B cell (primary cell): ENCODE measurements around the gene TRERF1. TPM values are rescaled to one million over a fixed set of nuclear protein-coding genes. Genes with fewer than 3 reads are reported as not detected.

Experiments used
- ATAC-seq: fragments of 200-7000 bp; cut with Tn5 transposase; one replicate; pipeline ENCODE4 v1.10.0; 2021; ENCODE audit warnings: low read depth, mild to moderate bottlenecking, moderate number of reproducible peaks, moderate library complexity
- CTCF ChIA-PET: fragments of 350-600 bp; sonication (Branson Sonifier 250); formaldehyde crosslinking; loops from one replicate; lab custom pipeline; 2021; ENCODE audit warnings: antibody characterized with exemption, inconsistent platforms; lab: Charles Lee
- POLR2A ChIA-PET: fragments of 350-600 bp; sonication (Branson Sonifier 250); formaldehyde crosslinking; loops from one replicate; lab custom pipeline; 2021; ENCODE audit warnings: antibody characterized with exemption; lab: Charles Lee
- DNase-seq: peaks from one replicate; pipeline ENCODE4 v3.0.0; 2013
- H2AFZ ChIP-seq: 2 replicates; pipeline ENCODE4 v1.6.1; 2012; ENCODE audit warnings: mild to moderate bottlenecking, low read depth, low read length; ENCODE audit not compliant: insufficient read depth, poor library complexity, severe bottlenecking
- H3K27ac ChIP-seq, 2 donors: 1 replicate in 1 of 2; 2 replicates in 1 of 2; pipeline ENCODE4 v1.5.1; 2012 to 2013; ENCODE audit warnings: low read length in 2 of 2, mild to moderate bottlenecking in 2 of 2, moderate library complexity in 1 of 2
- H3K27me3 ChIP-seq, 4 experiments: fragments of 200-600 bp in 1 of 4; sonication (generic) in 1 of 4; replicated peaks in 1 of 4; 1 replicate in 2 of 4; 2 replicates in 2 of 4; pipeline versions ENCODE4 v1.6.1 to v1.7.0; 2013 to 2016; ENCODE audit warnings: low read length in 3 of 4, mild to moderate bottlenecking in 2 of 4, mixed read lengths in 1 of 4, moderate library complexity in 1 of 4; ENCODE audit not compliant: insufficient read depth in 4 of 4, control insufficient read depth in 3 of 4; ENCODE audit errors: control extremely low read depth in 1 of 4
- H3K36me3 ChIP-seq, 2 experiments: replicated peaks in 1 of 2; 1 replicate in 1 of 2; 2 replicates in 1 of 2; pipeline versions ENCODE4 v1.6.1 to v1.7.1; 2013; ENCODE audit warnings: low read length in 1 of 2; ENCODE audit not compliant: insufficient read depth in 2 of 2, control insufficient read depth in 1 of 2; ENCODE audit errors: control extremely low read depth in 1 of 2, extremely low read depth in 1 of 2
- H3K4me1 ChIP-seq, 2 donors: fragments of 200-600 bp in 1 of 2; sonication (generic) in 1 of 2; 1 replicate in 1 of 2; 2 replicates in 1 of 2; pipeline versions ENCODE4 v1.5.1 to v1.6.1; 2013 to 2017; ENCODE audit warnings: low read length in 2 of 2; ENCODE audit not compliant: control insufficient read depth in 2 of 2, insufficient read depth in 2 of 2
- H3K4me2 ChIP-seq: replicated peaks from 2 replicates; pipeline ENCODE3; 2012; ENCODE audit warnings: mild to moderate bottlenecking, low read depth, low read length; ENCODE audit not compliant: poor library complexity, severe bottlenecking
- H3K4me3 ChIP-seq, 5 experiments: fragments of 200-600 bp in 1 of 5; sonication (generic) in 1 of 5; 1 replicate in 3 of 5; 2 replicates in 2 of 5; pipeline versions ENCODE4 v1.5.1 to v1.7.0; 2011 to 2016; ENCODE audit warnings: low read length in 4 of 5, mild to moderate bottlenecking in 4 of 5, low read depth in 2 of 5, control low read depth in 1 of 5, moderate library complexity in 1 of 5; ENCODE audit not compliant: insufficient read depth in 1 of 5; ENCODE audit errors: control extremely low read depth in 1 of 5, extremely low read depth in 1 of 5
- H3K79me2 ChIP-seq: fragments of 200-600 bp; sonication (generic); one replicate; pipeline ENCODE4 v1.6.0; 2016; ENCODE audit warnings: low read length; ENCODE audit not compliant: control insufficient read depth, insufficient read depth
- H3K9ac ChIP-seq: fragments of 200-600 bp; sonication (generic); 2 replicates; pipeline ENCODE4 v1.6.1; 2017; ENCODE audit warnings: mild to moderate bottlenecking, low read length, moderate library complexity
- H3K9me3 ChIP-seq, 3 donors: one replicate each; pipeline versions ENCODE4 v1.6.1 to v1.7.1; 2013; ENCODE audit warnings: low read length in 2 of 3; ENCODE audit not compliant: control insufficient read depth in 2 of 3, insufficient read depth in 1 of 3; ENCODE audit errors: control extremely low read depth in 1 of 3
- H4K20me1 ChIP-seq: 2 replicates; pipeline ENCODE4 v1.6.0; 2012; ENCODE audit warnings: mild to moderate bottlenecking, low read length; ENCODE audit not compliant: insufficient read depth, control insufficient read depth, poor library complexity, severe bottlenecking
- H3K27ac Mint-ChIP-seq: one replicate; pipeline ENCODE4 v1.8.0; 2021; ENCODE audit warnings: mixed read lengths
- H3K27me3 Mint-ChIP-seq: one replicate; pipeline ENCODE4 v1.8.0; 2021; ENCODE audit warnings: mixed read lengths
- H3K4me1 Mint-ChIP-seq: one replicate; pipeline ENCODE4 v1.8.0; 2021; ENCODE audit warnings: mixed read lengths
- H3K4me3 Mint-ChIP-seq: one replicate; pipeline ENCODE4 v1.8.0; 2021; ENCODE audit warnings: mixed read lengths
- H3K9me3 Mint-ChIP-seq: one replicate; pipeline ENCODE4 v1.8.0; 2022; ENCODE audit warnings: mixed read lengths; ENCODE audit not compliant: insufficient read depth
- EZH2 ChIP-seq: IDR thresholded peaks from 2 replicates; pipeline ENCODE4 v1.6.1; 2012; ENCODE audit warnings: borderline replicate concordance, low read depth, mild to moderate bottlenecking, moderate library complexity, low read length; ENCODE audit not compliant: insufficient read depth, poor library complexity, severe bottlenecking
- WGBS: methylation state at CpG from one replicate; pipeline ENCODE4 v1.1.5; 2013; ENCODE audit warnings: missing lambda C conversion rate; ENCODE audit not compliant: insufficient coverage; 5-methylcytosine and 5-hydroxymethylcytosine counted together
- intact Hi-C: fragments of 100-400 bp; cut with micrococcal nuclease; formaldehyde crosslinking; loops from one replicate; pipeline ENCODE4 v1.10.0; 2022
- polyA plus RNA-seq: library from polyadenylated mRNA; depleted of rRNA; stranded (reverse); fragments of >200 nt; gene quantifications from 2 replicates; pipeline ENCODE4 v1.2.3, GENCODE V29; 2012
- total RNA-seq, 2 donors: library from RNA; stranded (reverse); fragments of 120-200 nt in 1 of 2; gene quantifications; 1 replicate in 1 of 2; 2 replicates in 1 of 2; pipeline versions ENCODE4 v1.2.3 to v1.2.4, GENCODE V29; 2013 to 2022
- TF ChIP-seq, protein P1 (sequence below): fragments of 200-600 bp; IDR thresholded peaks from one replicate; pipeline ENCODE4 v1.8.0; 2022; ENCODE audit warnings: antibody characterized with exemption, mild to moderate bottlenecking

The TRERF1 gene
- total and polyA plus RNA-seq, 2 donors (not counting 1 experiment from before 2014, with no cell fraction given), result 3.5 to 6.7 TPM

DNA sequence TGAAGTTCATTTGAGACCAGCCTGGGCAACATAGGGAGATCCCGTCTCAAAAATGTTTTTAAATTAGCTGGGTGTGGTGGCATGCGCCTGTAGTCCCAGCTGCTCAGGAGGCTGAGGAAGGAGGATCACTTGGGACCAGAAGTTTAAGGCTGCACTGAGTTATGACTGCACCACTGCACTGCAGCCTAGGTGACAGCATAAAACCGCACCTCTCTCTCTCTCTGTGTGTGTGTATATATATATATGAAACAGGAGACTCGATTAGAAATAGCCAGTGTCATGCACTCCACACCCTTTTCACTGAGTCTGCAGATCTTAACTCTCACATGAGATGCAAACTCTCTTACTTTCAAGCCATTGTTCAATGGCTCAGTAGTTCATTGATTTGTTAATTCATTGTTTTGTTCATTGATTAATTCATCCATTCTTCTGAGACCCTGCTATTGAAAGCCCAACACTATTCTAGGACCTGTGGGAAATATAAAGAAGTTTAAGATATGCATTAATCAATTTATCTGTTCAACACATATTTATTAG, 181.7 kb downstream of the TRERF1 start:
- Histone ChIP-seq H3K36me3 (no peaks in the 10 kb centered on the region), H3K27me3 (no peaks in the 10 kb centered on the region), H4K20me1 (no peaks in the 10 kb centered on the region), H3K4me1 (peaks cover 7 to 13% of the 10 kb centered on the region in 2 donors), H3K79me2 (no peaks in the 10 kb centered on the region), H3K9me3 (no peaks in the 10 kb centered on the region), H2AFZ (no peak overlapping the region), H3K27ac (no peak overlapping the region), H3K4me2 (peak overlapping the region; percentile 50), H3K4me3 (no peak overlapping the region), H3K9ac (no peak overlapping the region)
- ChIA-PET CTCF (interaction anchor here (1.1 to 1.5 kb wide), 2 partner anchors 278 to 678 kb away, joined by 3 read pairs; no protein-coding TSS in a partner anchor), POLR2A (no interaction called here)
- no peaks in the 10 kb centered on the region for H3K9me3 Mint-ChIP-seq
- TF ChIP-seq EZH2, result no peak
- TF ChIP-seq, protein P1, sequence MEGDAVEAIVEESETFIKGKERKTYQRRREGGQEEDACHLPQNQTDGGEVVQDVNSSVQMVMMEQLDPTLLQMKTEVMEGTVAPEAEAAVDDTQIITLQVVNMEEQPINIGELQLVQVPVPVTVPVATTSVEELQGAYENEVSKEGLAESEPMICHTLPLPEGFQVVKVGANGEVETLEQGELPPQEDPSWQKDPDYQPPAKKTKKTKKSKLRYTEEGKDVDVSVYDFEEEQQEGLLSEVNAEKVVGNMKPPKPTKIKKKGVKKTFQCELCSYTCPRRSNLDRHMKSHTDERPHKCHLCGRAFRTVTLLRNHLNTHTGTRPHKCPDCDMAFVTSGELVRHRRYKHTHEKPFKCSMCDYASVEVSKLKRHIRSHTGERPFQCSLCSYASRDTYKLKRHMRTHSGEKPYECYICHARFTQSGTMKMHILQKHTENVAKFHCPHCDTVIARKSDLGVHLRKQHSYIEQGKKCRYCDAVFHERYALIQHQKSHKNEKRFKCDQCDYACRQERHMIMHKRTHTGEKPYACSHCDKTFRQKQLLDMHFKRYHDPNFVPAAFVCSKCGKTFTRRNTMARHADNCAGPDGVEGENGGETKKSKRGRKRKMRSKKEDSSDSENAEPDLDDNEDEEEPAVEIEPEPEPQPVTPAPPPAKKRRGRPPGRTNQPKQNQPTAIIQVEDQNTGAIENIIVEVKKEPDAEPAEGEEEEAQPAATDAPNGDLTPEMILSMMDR, result no peak
- WGBS, result no CpG with 5 or more reads among the region's 4 CpGs
- H3K4me1 Mint-ChIP-seq, result peaks cover 17% of the 10 kb centered on the region
- intact Hi-C loops, result no loop called here
- H3K27me3 Mint-ChIP-seq, result no peaks in the 10 kb centered on the region
- no peak for DNase-seq
- no peak for ATAC-seq
- no peak overlapping the region for H3K4me3 Mint-ChIP-seq
- no peak overlapping the region for H3K27ac Mint-ChIP-seq

DNA sequence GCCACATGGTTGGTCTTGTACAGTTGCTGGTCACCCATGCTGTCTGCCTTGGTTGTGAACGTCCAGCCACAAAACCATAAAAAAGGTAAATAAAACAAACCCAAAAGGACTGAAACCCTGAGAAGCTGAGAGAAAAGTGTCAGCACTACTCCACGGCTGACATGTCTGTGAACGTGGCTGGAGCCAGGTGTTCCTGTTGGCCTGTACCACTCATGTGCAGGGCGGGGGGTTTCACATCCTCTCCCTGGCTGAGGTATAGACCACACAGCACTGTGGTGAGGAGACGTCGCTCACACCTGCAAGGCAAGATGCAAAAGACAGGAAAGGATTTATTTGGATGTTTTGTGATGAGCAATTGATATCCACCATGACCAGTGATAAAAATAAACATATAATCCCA, 182.2 kb downstream of the TRERF1 start:
- Mint-ChIP-seq H3K27ac (peak overlapping the region; percentile 71), H3K4me3 (no peak overlapping the region), H3K4me1 (peaks cover 17% of the 10 kb centered on the region), H3K27me3 (no peaks in the 10 kb centered on the region), H3K9me3 (no peaks in the 10 kb centered on the region)
- Histone ChIP-seq H4K20me1 (no peaks in the 10 kb centered on the region), H3K36me3 (no peaks in the 10 kb centered on the region), H2AFZ (peak overlapping the region; percentile 57), H3K79me2 (no peaks in the 10 kb centered on the region), H3K9me3 (no peaks in the 10 kb centered on the region), H3K27ac (no peak overlapping the region), H3K4me2 (peak overlapping the region; percentile 50), H3K9ac (no peak overlapping the region), H3K4me1 (peaks cover 7 to 13% of the 10 kb centered on the region in 2 donors), H3K4me3 (no peak overlapping the region), H3K27me3 (no peaks in the 10 kb centered on the region)
- ChIA-PET POLR2A (no interaction called here), CTCF (interaction anchor here (1.1 to 1.5 kb wide), 2 partner anchors 278 to 677 kb away, joined by 3 read pairs; no protein-coding TSS in a partner anchor)
- intact Hi-C loops, result no loop called here
- DNase-seq, result peak; percentile 68
- TF ChIP-seq, protein P1, result no peak
- no peak for TF ChIP-seq EZH2
- 0% methylated on average over 2 of the region's 6 CpGs for WGBS
- peak; percentile 93 for ATAC-seq
